ENCODE measurements around the gene PARP11.
"Not testable (repeated sequence)": the region's sequence is repeated elsewhere in the genome, so short reads cannot be mapped to it uniquely, and the experiment has no call there.

PARP11 gene

GRCh38 chr12:3882896-3883564, 9.8 kb upstream of the PARP11 start:
- DNase-seq (ENCODE audit: low spot score) = no peak

- no peak for DNase-seq (ENCODE audit: low spot score)
Observed at GRCh38 chr12:3882406-3882805, 9.2 kb upstream of the PARP11 start.

DNA sequence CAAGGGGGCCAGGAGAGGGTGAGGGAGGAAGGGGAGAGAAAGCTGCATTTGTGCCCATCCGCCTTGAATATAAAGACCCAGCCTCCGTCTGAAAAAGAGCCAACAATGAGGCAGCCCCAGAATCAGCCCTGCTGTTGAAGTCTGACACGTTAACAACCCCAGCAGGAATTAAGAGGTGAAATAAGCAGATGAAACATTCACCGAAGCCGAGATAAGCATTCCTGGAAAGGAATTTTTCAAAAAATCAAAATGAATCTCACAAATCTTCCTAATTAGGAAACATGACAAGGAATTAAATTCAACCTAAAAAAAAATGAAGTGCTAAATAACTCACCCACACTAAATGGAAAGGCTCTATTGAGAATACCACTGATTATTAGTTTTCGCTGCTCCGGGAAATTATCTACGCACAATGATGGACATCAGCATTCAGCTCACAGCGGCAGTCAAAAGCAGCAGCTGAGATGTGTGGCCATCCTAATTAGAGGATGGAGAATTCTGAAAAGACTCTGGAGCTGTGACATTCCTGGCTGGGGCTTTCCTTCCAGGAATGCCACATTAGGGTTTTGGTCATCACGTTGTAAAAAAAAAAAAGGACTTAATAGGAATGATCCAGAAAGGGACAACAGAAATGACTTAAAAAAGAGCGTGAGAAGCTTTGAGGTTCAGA, 8.2 kb upstream of the PARP11 start:
- no peak for DNase-seq (ENCODE audit: low spot score)

DNA sequence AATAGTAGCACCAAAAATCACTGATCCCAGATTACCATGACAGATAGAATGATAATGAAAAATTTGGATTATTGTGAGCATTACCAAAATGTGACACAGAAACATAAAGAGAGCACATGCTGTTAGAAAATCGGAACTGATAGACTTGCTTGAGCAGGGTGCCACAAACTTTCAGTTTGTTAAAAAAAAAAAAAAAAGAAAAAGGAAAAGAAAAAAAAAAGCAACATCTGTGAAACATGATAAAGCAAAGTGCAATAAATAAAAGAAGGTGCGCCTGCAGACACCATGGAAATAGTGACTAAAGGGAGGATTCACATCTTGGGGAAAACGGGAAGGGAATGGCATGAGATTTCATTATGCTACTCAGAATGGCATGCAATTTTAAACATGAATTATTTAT, 6.6 kb upstream of the PARP11 start:
- DNase-seq (ENCODE audit: low spot score) = no peak

DNA sequence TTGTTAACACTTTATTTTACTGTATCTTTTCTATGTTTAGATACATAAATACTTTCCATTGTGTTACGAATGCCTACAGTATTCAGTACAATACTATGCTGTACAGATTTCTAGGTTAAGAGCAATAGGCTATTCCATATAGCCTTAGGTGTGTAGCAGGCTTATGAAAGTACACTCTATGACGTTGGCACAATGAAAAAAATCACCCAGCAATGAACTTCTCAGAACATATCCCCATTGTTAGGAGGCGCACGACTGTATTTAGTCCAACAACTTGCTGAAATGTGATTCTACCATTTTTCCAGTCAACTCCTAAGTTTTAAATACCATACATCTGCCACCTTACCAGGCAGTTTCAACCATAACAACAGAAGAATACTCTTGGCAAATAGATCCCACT, 1.8 kb downstream of the PARP11 start:
- DNase-seq (ENCODE audit: low spot score) = no peak

DNA sequence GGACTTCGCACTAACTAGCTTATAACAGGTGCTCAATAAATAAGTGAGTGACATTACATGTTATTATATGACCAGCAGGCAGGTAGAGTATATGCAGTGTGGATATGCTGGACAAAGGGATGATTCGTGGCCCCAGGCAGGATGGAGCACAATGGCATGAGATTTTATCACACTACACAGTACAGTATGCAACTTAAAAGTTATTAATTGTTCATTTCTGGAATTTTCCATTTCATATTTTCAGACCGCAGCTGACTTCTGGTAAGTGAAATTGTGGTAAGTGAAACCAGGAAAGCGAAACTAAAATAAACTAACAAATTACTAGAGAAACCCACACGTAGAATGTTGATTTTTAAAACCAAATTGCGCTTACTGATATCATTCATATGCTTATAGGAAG, 3.3 kb downstream of the PARP11 start:
- DNase-seq (ENCODE audit: low spot score) = no peak

DNA sequence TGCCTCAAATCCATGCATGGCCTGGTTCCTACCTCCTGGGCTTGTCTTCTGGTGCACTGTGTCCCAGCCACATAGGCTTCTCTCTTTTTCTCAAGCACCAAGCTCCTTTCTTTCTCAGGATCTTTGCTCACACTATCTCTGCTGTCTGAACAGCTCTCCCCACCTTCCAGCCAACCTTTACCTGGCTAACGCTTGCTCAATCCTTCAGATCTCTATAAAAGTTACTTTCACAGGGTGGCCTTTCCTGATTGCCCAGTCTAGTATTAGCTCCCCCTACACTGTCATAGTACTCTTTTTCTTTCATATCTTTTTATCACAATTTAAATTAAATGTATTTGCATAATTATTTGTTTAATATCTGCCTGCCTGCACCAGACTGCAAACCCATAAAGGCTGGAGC, 3.8 kb downstream of the PARP11 start:
- no peak for DNase-seq (ENCODE audit: low spot score)

- no peak for DNase-seq (ENCODE audit: low spot score)
Observed at GRCh38 chr12:3863756-3864155, 9.4 kb downstream of the PARP11 start.

GRCh38 chr12:3842517-3842916, 30.7 kb downstream of the PARP11 start:
- DNase-seq (ENCODE audit: low spot score) = no peak

DNA sequence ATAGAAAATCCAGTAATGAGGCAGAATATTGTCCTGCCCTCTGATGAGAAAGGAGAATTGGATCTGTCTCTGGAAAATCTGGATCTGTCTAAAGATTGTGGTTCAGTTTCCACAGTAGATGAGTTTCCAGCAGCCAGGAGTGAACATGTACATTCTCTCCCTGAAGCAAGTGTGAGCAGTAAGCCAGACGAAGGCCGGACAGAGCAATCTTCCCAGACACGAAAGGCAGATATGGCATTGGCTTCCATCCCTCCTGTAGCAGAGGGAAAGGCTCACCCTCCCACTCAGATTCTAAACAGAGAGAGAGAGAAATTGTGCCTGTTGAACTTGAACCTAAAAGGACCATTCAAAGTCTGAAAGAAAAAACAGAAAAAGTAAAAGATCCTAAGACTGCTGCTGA, 31.4 kb downstream of the PARP11 start:
- DNase-seq (ENCODE audit: low spot score) = no peak

GRCh38 chr12:3840833-3841232, 32.4 kb downstream of the PARP11 start:
- DNase-seq (ENCODE audit: low spot score) = not testable (repeated sequence)

DNA sequence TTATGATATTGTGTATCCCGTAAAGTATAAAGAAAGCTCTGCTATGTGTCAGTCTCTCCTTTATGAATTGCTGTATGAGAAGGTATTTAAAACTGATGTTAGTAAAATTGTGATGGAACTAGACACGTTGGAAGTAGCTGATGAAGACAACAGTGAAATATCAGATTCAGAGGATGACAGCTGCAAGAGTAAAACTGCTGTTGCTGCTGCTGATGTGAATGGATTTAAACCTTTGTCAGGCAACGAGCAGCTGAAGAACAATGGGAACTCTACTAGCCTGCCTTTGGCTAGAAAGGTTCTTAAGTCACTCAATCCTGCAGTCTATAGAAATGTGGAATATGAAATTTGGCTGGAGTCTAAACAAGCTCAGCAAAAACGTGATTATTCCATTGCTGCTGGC, 33.5 kb downstream of the PARP11 start:
- DNase-seq (ENCODE audit: low spot score) = not testable (repeated sequence)

GRCh38 chr12:3838701-3839548, 34.3 kb downstream of the PARP11 start:
- not testable (repeated sequence) for DNase-seq (ENCODE audit: low spot score)

- DNase-seq (ENCODE audit: low spot score) = no peak
Observed at GRCh38 chr12:3838076-3838475, 35.1 kb downstream of the PARP11 start.

DNA sequence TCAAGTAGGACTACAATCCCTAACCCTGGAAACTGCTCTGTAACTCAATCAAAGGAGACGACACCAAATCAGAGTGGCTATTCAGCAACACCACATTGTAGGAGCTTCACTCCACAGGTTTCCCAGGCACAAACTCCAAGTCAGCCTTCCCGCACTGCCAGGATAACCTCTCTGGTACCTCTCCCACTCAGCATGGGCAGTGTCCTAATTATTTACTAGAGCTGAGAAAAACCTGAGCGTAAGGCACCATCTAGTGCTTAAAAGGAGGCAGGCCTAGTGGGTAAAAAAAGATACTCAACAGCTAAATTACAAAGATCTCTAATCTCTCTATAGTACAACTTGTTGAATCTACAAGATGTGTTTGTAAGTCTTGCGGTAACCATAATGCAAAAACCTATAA, 36.1 kb downstream of the PARP11 start:
- DNase-seq (ENCODE audit: low spot score) = no peak

GRCh38 chr12:3836641-3837040, 36.6 kb downstream of the PARP11 start:
- DNase-seq (ENCODE audit: low spot score) = no peak

GRCh38 chr12:3835914-3836313, 37.3 kb downstream of the PARP11 start:
- DNase-seq (ENCODE audit: low spot score) = no peak

GRCh38 chr12:3834774-3835173, 38.4 kb downstream of the PARP11 start:
- no peak for DNase-seq (ENCODE audit: low spot score)

- DNase-seq (ENCODE audit: low spot score) = no peak
Observed at GRCh38 chr12:3833670-3834310, 39.4 kb downstream of the PARP11 start.

DNA sequence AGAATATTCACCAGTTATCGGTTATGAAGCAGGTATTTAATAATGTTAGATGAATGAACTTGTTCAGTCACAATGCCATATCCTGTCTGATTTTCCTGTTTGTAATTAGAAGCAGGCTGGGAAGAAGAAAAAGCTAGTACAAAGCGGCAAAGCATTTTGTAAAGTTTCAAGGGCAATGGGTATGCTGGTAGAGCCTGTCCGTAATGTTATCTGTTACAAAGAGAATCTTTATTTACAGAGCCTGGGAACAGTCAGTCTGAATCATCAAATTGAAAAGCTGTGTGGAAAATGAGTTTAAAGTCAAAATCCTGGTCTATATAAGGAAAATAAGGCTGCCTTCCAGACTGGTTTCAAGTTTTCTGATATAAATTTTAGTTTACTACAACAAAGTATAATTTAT, 40.5 kb downstream of the PARP11 start:
- DNase-seq (ENCODE audit: low spot score) = no peak

DNA sequence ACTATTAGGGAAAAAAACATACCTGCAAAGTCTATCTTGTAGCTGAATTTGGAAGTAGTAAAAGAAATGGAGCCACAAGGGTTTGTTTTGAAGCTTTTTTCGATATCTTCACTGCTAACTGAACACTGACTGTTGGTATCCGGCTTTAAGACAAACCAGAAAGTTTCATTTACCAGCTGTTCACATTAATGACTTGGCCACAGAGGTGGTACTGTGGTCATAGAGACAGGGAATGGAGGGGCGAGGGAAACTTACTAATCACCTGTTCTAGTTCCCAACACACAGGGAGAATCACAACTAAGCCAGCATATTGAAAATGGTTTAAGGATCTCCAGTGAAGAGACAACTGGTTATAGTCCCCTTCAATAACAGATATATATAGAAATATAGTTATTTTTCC, 44.3 kb downstream of the PARP11 start:
- no peak for DNase-seq (ENCODE audit: low spot score)

DNA sequence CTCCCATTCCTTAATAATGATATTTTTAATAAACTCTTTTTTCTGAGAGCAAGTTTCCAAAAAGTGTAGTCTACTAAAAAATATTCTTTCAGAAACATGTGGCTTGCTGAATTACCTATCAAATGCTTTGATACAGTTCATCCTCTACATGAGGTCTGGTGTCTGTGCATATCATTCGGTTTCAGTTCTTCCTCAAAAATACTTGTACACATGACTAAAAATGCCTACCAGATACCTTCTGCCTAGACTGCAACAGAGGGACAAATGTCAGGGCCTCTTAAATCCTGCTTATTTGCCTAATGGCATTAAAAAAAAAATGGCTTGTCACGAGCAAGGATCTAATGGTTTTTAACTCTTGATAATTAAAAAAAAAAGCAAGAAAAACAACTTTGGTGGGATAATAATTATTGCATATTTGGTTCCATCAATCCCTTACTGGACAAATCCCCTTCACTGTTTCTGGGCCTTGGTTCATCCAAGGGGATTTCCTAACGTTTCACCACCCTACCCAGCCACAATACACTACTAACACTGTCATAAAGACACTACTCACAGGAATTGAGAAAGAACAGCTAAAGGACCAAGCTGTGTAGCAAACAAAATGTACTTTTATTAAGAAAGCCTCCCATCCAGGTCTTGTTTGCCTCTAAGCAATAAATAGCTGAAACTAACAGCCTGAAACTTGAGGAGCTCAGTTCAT, 45.7 kb downstream of the PARP11 start:
- DNase-seq (ENCODE audit: low spot score) = no peak

All from hematopoietic multipotent progenitor cell treated with erythropoietin and hydrocortisone succinate and interleukin-3 and kit ligand, for 15 days (in vitro differentiated cells).